Ishikawa (cell line): ENCODE data around the gene MAL.

Source experiments
- CEBPB ChIP-seq: IDR thresholded peaks from 2 replicates; pipeline ENCODE4 v1.6.1; 2012
- CREB1 ChIP-seq: IDR thresholded peaks from 2 replicates; pipeline ENCODE4 v1.6.1; 2012; ENCODE audit warnings: low read depth
- EGR1 ChIP-seq: IDR thresholded peaks from 2 replicates; pipeline ENCODE4 v1.6.1; 2012
- EP300 ChIP-seq: IDR thresholded peaks from 2 replicates; pipeline ENCODE4 v1.6.1; 2012; ENCODE audit warnings: borderline replicate concordance
- FOXM1 ChIP-seq: IDR thresholded peaks from 2 replicates; pipeline ENCODE4 v1.6.1; 2012; ENCODE audit warnings: low read depth, borderline replicate concordance
- NFIC ChIP-seq: IDR thresholded peaks from 2 replicates; pipeline ENCODE4 v1.6.1; 2012
- RAD21 ChIP-seq: IDR thresholded peaks from 2 replicates; pipeline ENCODE4 v1.6.1; 2012; ENCODE audit warnings: low read depth
- TAF1 ChIP-seq: IDR thresholded peaks from 2 replicates; pipeline ENCODE4 v1.6.1; 2012; ENCODE audit warnings: low read depth, mild to moderate bottlenecking
- TCF12 ChIP-seq: IDR thresholded peaks from 2 replicates; pipeline ENCODE4 v1.6.1; 2012; ENCODE audit warnings: low read depth
- TEAD4 ChIP-seq: IDR thresholded peaks from 2 replicates; pipeline ENCODE4 v1.6.1; 2012
- YY1 ChIP-seq: IDR thresholded peaks from 2 replicates; pipeline ENCODE4 v1.6.1; 2012; ENCODE audit warnings: low read depth
- ZBTB7A ChIP-seq: IDR thresholded peaks from 2 replicates; pipeline ENCODE4 v1.6.1; 2012; ENCODE audit warnings: low read depth
- TF ChIP-seq, protein P1 (sequence below): IDR thresholded peaks from 2 replicates; pipeline ENCODE4 v1.6.1; 2012; ENCODE audit warnings: low read depth, mild to moderate bottlenecking
- TF ChIP-seq, protein P2 (sequence below): IDR thresholded peaks from 2 replicates; pipeline ENCODE4 v1.6.1; 2012
- TF ChIP-seq, protein P3 (sequence below): IDR thresholded peaks from 2 replicates; pipeline ENCODE4 v1.6.1; 2012

The MAL gene

DNA sequence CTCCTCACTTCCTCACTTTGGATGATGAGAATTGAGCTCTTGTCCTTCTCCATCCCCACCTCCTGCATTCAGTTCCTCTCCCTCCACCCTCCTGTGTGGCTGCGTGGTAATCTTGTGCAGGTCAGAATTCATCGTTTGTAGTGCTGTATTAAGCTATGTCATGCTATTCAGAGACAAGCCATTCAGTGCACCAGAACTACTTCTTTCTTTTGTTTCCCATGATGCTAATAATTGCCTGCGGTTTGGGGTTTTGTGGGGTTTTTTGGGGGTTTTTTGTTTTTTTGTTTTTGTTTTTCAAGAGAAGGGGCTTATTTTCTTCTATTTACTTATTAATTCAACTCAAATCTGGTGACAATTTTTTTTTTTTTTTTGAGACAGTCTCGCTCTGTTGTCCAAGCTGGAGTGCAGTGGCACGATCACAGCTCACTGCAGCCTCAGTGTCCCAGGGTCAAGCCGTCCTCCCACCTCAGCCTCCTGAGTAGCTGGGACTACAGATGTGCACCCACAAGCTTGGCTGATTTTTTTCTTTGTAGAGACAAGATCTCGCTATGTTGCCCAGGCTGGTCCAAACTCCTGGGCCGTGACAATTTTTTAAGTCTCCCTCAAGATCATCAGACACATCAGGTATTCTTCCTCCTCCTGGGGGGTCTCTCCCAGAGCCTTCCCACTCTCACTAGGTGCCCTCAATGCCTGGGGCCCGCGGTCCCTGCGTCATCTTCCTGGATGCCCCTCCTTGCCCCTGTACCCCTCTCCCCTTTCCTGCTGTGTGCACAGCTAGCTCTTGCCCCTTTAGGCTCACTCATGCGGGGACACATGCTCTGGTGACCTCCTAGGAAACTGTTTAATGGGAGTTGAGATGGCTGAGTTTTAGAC, 37.8 kb downstream of the MAL start:
- TF ChIP-seq, protein P1, sequence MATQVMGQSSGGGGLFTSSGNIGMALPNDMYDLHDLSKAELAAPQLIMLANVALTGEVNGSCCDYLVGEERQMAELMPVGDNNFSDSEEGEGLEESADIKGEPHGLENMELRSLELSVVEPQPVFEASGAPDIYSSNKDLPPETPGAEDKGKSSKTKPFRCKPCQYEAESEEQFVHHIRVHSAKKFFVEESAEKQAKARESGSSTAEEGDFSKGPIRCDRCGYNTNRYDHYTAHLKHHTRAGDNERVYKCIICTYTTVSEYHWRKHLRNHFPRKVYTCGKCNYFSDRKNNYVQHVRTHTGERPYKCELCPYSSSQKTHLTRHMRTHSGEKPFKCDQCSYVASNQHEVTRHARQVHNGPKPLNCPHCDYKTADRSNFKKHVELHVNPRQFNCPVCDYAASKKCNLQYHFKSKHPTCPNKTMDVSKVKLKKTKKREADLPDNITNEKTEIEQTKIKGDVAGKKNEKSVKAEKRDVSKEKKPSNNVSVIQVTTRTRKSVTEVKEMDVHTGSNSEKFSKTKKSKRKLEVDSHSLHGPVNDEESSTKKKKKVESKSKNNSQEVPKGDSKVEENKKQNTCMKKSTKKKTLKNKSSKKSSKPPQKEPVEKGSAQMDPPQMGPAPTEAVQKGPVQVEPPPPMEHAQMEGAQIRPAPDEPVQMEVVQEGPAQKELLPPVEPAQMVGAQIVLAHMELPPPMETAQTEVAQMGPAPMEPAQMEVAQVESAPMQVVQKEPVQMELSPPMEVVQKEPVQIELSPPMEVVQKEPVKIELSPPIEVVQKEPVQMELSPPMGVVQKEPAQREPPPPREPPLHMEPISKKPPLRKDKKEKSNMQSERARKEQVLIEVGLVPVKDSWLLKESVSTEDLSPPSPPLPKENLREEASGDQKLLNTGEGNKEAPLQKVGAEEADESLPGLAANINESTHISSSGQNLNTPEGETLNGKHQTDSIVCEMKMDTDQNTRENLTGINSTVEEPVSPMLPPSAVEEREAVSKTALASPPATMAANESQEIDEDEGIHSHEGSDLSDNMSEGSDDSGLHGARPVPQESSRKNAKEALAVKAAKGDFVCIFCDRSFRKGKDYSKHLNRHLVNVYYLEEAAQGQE: no peak
- TF ChIP-seq, protein P2, sequence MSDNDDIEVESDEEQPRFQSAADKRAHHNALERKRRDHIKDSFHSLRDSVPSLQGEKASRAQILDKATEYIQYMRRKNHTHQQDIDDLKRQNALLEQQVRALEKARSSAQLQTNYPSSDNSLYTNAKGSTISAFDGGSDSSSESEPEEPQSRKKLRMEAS: no peak
- TF ChIP-seq EGR1 (no peak), CREB1 (no peak), YY1 (no peak), TCF12 (no peak), TAF1 (no peak), FOXM1 (no peak), TEAD4 (no peak), CEBPB (no peak), RAD21 (no peak)
- TF ChIP-seq, protein P3, sequence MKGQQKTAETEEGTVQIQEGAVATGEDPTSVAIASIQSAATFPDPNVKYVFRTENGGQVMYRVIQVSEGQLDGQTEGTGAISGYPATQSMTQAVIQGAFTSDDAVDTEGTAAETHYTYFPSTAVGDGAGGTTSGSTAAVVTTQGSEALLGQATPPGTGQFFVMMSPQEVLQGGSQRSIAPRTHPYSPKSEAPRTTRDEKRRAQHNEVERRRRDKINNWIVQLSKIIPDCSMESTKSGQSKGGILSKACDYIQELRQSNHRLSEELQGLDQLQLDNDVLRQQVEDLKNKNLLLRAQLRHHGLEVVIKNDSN: no peak

DNA sequence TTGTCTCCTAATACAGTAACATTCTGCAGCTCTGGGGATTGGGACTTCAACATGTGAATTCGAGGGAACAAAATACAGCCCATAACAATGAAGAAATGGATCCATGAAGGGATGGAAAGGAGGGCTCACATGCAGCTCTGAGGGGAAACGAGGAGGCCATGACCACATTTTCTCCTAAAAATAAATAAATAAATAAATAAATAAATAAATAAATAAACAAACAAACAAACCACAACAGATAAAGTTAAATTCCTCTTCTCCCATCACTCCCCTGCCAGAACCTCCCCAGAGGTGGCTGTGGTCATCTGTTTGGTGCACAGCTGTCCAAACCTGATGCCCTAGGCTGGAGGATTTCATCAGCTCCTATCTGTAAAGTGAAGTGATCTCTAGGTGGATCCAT, 42.7 kb downstream of the MAL start:
- TF ChIP-seq CREB1 (no peak), TAF1 (no peak), NFIC (no peak), YY1 (no peak), TEAD4 (no peak), EGR1 (no peak)
- TF ChIP-seq, protein P2: no peak
- TF ChIP-seq, protein P3: no peak

DNA sequence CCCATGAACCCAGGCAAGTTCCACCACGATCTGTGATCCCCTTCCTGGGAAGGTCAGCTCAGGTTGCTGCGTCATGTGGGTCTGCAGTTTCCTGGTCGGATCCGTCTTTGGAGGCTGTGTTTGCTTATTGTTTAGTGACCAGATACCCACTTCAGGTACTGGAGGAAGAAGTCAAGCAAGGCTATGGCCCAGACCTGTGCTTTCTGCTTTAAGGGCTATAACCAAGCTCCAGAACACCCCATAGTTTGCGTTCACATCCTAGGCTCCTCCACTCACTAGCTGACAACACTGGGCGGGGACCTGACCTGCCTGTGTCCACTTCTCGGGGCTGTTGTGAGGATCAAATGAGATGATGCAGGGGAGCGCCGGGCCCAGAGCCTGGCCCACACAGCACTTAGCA, 44.0 kb downstream of the MAL start:
- TF ChIP-seq NFIC (no peak), YY1 (no peak), CREB1 (no peak), ZBTB7A (no peak), TEAD4 (no peak), RAD21 (no peak), TAF1 (no peak), EGR1 (no peak), CEBPB (no peak), EP300 (no peak), FOXM1 (no peak), TCF12 (no peak)
- TF ChIP-seq, protein P2: no peak
- TF ChIP-seq, protein P3: no peak
- TF ChIP-seq, protein P1: no peak

DNA sequence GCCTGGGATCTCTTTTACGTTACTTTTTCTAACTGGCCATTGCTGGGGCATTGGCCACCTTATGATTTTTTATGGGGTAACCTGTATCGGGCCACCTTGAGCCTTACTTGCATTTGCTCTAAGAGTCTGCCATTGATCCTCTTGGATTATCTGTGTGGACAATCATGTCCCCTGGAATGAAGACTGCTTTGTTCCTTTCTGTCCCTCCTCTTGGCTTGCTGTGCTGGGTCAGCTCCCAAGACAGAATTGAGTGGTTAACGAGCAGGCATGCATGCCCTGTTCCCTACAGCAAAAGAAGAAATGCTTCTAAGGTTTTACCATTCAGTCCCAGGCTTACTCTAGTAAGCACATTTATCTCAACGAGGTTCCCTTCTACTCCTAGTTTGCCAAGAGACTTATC, 46.3 kb downstream of the MAL start:
- TF ChIP-seq, protein P3: no peak
- no peak for TF ChIP-seq CEBPB
- no peak for TF ChIP-seq EGR1
- no peak for TF ChIP-seq RAD21
- TF ChIP-seq FOXM1: no peak
- no peak for TF ChIP-seq NFIC
- TF ChIP-seq CREB1: no peak
- TF ChIP-seq YY1: no peak
- TF ChIP-seq TAF1: no peak

DNA sequence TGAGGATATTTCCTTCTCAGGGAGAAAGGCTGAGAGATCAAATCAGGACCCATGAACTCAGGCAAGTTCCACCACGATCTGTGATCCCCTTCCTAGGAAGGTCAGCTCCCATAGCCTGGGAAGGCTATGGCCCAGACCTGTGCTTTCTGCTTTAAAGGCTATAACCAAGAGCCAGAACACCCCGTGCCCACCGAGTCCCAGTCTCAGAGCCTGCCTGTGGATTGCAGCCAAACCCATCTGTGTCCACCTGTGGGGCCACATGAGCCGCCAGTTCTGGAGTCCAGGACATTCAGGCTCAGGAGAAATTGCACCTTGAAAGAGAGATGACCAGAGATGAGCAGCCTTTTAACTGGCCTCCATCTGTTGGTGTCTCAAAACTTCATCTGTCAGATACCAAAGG, 46.9 kb downstream of the MAL start:
- TF ChIP-seq EP300 (no peak), EGR1 (no peak), CREB1 (no peak), CEBPB (no peak), YY1 (no peak)
- TF ChIP-seq, protein P3: no peak
- TF ChIP-seq, protein P2: no peak
